HS-27A (cell line): ENCODE results near the gene ERC2.

Experiments used
- DNase-seq: peaks from one replicate; pipeline ENCODE4 v3.0.0-alpha.2; 2012; ENCODE audit warnings: low read depth, missing footprints

ERC2 gene

GRCh38 chr3:55989366-55989765, 478.9 kb downstream of the ERC2 start:
- no peak for DNase-seq

- no peak for DNase-seq
Measured at GRCh38 chr3:55988905-55989304, 479.4 kb downstream of the ERC2 start.

- no peak for DNase-seq
Measured at GRCh38 chr3:55984626-55985025, 483.6 kb downstream of the ERC2 start.

GRCh38 chr3:55978953-55979352, 489.3 kb downstream of the ERC2 start:
- no peak for DNase-seq

GRCh38 chr3:55974421-55975165, 493.7 kb downstream of the ERC2 start:
- no peak for DNase-seq

GRCh38 chr3:55969634-55970033, 498.6 kb downstream of the ERC2 start:
- DNase-seq = no peak

- no peak for DNase-seq
Measured at GRCh38 chr3:55968331-55968730, 499.9 kb downstream of the ERC2 start.

- DNase-seq = no peak
Measured at GRCh38 chr3:55966566-55966965, 501.7 kb downstream of the ERC2 start.

- no peak for DNase-seq
Measured at GRCh38 chr3:55965776-55966175, 502.5 kb downstream of the ERC2 start.

GRCh38 chr3:55964491-55964985, 503.7 kb downstream of the ERC2 start:
- no peak for DNase-seq

GRCh38 chr3:55963601-55964000, 504.7 kb downstream of the ERC2 start:
- no peak for DNase-seq

GRCh38 chr3:55959471-55960080, 508.7 kb downstream of the ERC2 start:
- no peak for DNase-seq

GRCh38 chr3:55958605-55959004, 509.7 kb downstream of the ERC2 start:
- DNase-seq = no peak

- no peak for DNase-seq
Measured at GRCh38 chr3:55955891-55956477, 512.3 kb downstream of the ERC2 start.

GRCh38 chr3:55951388-55951787, 516.9 kb downstream of the ERC2 start:
- no peak for DNase-seq

- no peak for DNase-seq
Measured at GRCh38 chr3:55947406-55947805, 520.9 kb downstream of the ERC2 start.

GRCh38 chr3:55946574-55947160, 521.6 kb downstream of the ERC2 start:
- DNase-seq = no peak

GRCh38 chr3:55942868-55943267, 525.4 kb downstream of the ERC2 start:
- no peak for DNase-seq

- no peak for DNase-seq
Measured at GRCh38 chr3:55939287-55939686, 529.0 kb downstream of the ERC2 start.

GRCh38 chr3:55937301-55937700, 531.0 kb downstream of the ERC2 start:
- no peak for DNase-seq

- DNase-seq = no peak
Measured at GRCh38 chr3:55936549-55937052, 531.7 kb downstream of the ERC2 start.

- no peak for DNase-seq
Measured at GRCh38 chr3:55935241-55935640, 533.0 kb downstream of the ERC2 start.

- DNase-seq = no peak
Measured at GRCh38 chr3:55934771-55935170, 533.5 kb downstream of the ERC2 start.
